Activated CD4-positive, alpha-beta T cell treated with anti-CD3 and anti-CD28 coated beads, Interleukin-2, amount 50 U/mL, for 48 hours (primary cell): ENCODE measurements around the gene GLRX5.

ENCODE experiments used
- DNase-seq, 2 experiments: peaks; one replicate each; pipeline ENCODE4 v3.0.0-alpha.2; 2020

The GLRX5 gene

GRCh38 chr14:95536036-95536593 is 1.3 kb downstream of the GLRX5 start:
- DNase-seq = no peak

GRCh38 chr14:95536671-95537070 is 1.8 kb downstream of the GLRX5 start:
- no peak for DNase-seq

GRCh38 chr14:95537298-95538089 is 2.6 kb downstream of the GLRX5 start:
- DNase-seq = no peak

GRCh38 chr14:95538801-95539509 is 4.1 kb downstream of the GLRX5 start:
- no peak for DNase-seq

GRCh38 chr14:95540236-95540855 is 5.5 kb downstream of the GLRX5 start:
- DNase-seq = no peak

- DNase-seq = no peak
These were observed 6.5 kb downstream of the GLRX5 start for GRCh38 chr14:95541346-95541745.

- no peak for DNase-seq
These were observed 7.4 kb downstream of the GLRX5 start for GRCh38 chr14:95541932-95542930.

- DNase-seq = no peak
These were observed 8.2 kb downstream of the GLRX5 start for GRCh38 chr14:95543021-95543420.

GRCh38 chr14:95544588-95544987 is 9.7 kb downstream of the GLRX5 start:
- DNase-seq = no peak

- DNase-seq = no peak
These were observed 10.8 kb downstream of the GLRX5 start for GRCh38 chr14:95545515-95546168.

GRCh38 chr14:95547272-95547625 is 12.4 kb downstream of the GLRX5 start:
- no peak for DNase-seq

- no peak for DNase-seq
These were observed 12.9 kb downstream of the GLRX5 start for GRCh38 chr14:95547626-95548327.

- no peak for DNase-seq
These were observed 13.6 kb downstream of the GLRX5 start for GRCh38 chr14:95548328-95548929.

- no peak for DNase-seq
These were observed 15.1 kb downstream of the GLRX5 start for GRCh38 chr14:95549656-95550585.

GRCh38 chr14:95551435-95551834 is 16.6 kb downstream of the GLRX5 start:
- DNase-seq = no peak

- DNase-seq = no peak
These were observed 18.3 kb downstream of the GLRX5 start for GRCh38 chr14:95553141-95553540.

GRCh38 chr14:95555053-95555452 is 20.2 kb downstream of the GLRX5 start:
- no peak for DNase-seq

- no peak for DNase-seq
These were observed 22.4 kb downstream of the GLRX5 start for GRCh38 chr14:95557291-95557690.

GRCh38 chr14:95557832-95558231 is 23.0 kb downstream of the GLRX5 start:
- DNase-seq = no peak

GRCh38 chr14:95559203-95559602 is 24.4 kb downstream of the GLRX5 start:
- no peak for DNase-seq
